K562 (cell line): Measurements from ENCODE around the gene GRIA2. TPM values are rescaled to one million over a fixed set of nuclear protein-coding genes. Genes with fewer than 3 reads are reported as not detected.

Experiments used
- ATAC-seq: fragments of 200-7000 bp; cut with Tn5 transposase; 3 replicates; pipeline ENCODE4 v1.9.1; 2020; ENCODE audit warnings: moderate library complexity
- BruUV-seq: library from RNA; stranded (reverse); fragments of 400-500 nt; replicated peaks from 2 replicates; lab custom pipeline; 2021; lab: Mats Ljungman, UMichigan
- CTCF ChIA-PET: fragments of 300-600 bp; formaldehyde crosslinking; extraction: SDS; loops from one replicate; lab custom pipeline; 2021; ENCODE audit warnings: low intra/inter-chr PET ratio; lab: Yijun Ruan, JAX
- POLR2A ChIA-PET: fragments of 300-600, 350-650 bp; sonication (Branson Sonifier 250); formaldehyde crosslinking; extraction: SDS; loops from one replicate; lab custom pipeline; 2021; ENCODE audit warnings: antibody characterized with exemption, inconsistent platforms; lab: Yijun Ruan, JAX
- DNase-seq, 4 experiments: peaks; one replicate each; pipeline versions ENCODE4 v3.0.0 to v3.0.0-alpha.2; 2011 to 2018; ENCODE audit warnings: low spot score in 3 of 4, mixed read lengths in 3 of 4; ENCODE audit errors: extremely low read depth in 1 of 4
- FAIRE-seq: peaks from 2 replicates; lab custom pipeline; 2011; peaks lifted over from hg19 to GRCh38; lab: Jason Lieb, UNC
- H2AFZ ChIP-seq: 2 replicates; pipeline ENCODE4 v1.6.0; 2011; ENCODE audit warnings: low read depth, low read length, control low read depth, inconsistent platforms
- H3K27ac ChIP-seq: fragments of 200-600 bp; 3 replicates; pipeline ENCODE4 v1.8.0; 2011; ENCODE audit warnings: low read depth, mild to moderate bottlenecking, control low read depth, inconsistent platforms, low read length, moderate library complexity, mixed read lengths; ENCODE audit errors: extremely low read depth
- H3K27me3 ChIP-seq, 2 experiments: fragments of 300-600 bp in 1 of 2; 2 replicates in 1 of 2; 3 replicates in 1 of 2; pipeline versions ENCODE4 v1.6.0 to v1.8.0; 2011; ENCODE audit warnings: inconsistent platforms in 2 of 2, low read length in 2 of 2, mild to moderate bottlenecking in 1 of 2, mixed read lengths in 1 of 2, moderate library complexity in 1 of 2; ENCODE audit not compliant: control insufficient read depth in 2 of 2, insufficient read depth in 2 of 2
- H3K36me3 ChIP-seq: fragments of 300-600 bp; 3 replicates; pipeline ENCODE4 v1.8.0; 2011; ENCODE audit warnings: mild to moderate bottlenecking, low read length, inconsistent platforms; ENCODE audit not compliant: control insufficient read depth, insufficient read depth
- H3K4me1 ChIP-seq, 2 experiments: fragments of 200-600 bp in 1 of 2; replicated peaks in 1 of 2; 2 replicates in 1 of 2; 3 replicates in 1 of 2; pipeline versions ENCODE4 v1.5.1 to v1.8.0; 2011; ENCODE audit warnings: inconsistent platforms in 2 of 2, low read length in 2 of 2, mild to moderate bottlenecking in 1 of 2, mixed read lengths in 1 of 2, moderate library complexity in 1 of 2; ENCODE audit not compliant: control insufficient read depth in 2 of 2, insufficient read depth in 2 of 2
- H3K4me2 ChIP-seq: 2 replicates; pipeline ENCODE4 v1.6.1; 2011; ENCODE audit warnings: low read length, control low read depth, inconsistent platforms, mixed read lengths; ENCODE audit not compliant: insufficient read depth
- H3K4me3 ChIP-seq: fragments of 200-600 bp; sonication (generic), shearing (Covaris generic); 2 replicates; pipeline ENCODE4 v1.5.1; 2016; ENCODE audit warnings: control low read depth, inconsistent platforms
- H3K79me2 ChIP-seq: fragments of 200-600 bp; 3 replicates; pipeline ENCODE4 v1.8.0; 2011; ENCODE audit warnings: low read length, inconsistent platforms; ENCODE audit not compliant: control insufficient read depth, insufficient read depth
- H3K9ac ChIP-seq, 2 experiments: 2 replicates each; pipeline versions ENCODE4 v1.6.0 to v1.6.1; 2011; ENCODE audit warnings: low read depth in 2 of 2, low read length in 2 of 2, control low read depth in 1 of 2, inconsistent platforms in 1 of 2, mild to moderate bottlenecking in 1 of 2, mixed read lengths in 1 of 2; ENCODE audit not compliant: insufficient read depth in 1 of 2
- H3K9me1 ChIP-seq: one replicate; pipeline ENCODE4 v1.6.0; 2011; ENCODE audit warnings: inconsistent platforms, mild to moderate bottlenecking, low read length, moderate library complexity; ENCODE audit not compliant: control insufficient read depth, insufficient read depth
- H3K9me3 ChIP-seq: replicated peaks from 2 replicates; pipeline ENCODE4 v1.5.1; 2011; ENCODE audit warnings: low read depth, low read length, inconsistent platforms; ENCODE audit not compliant: control insufficient read depth, insufficient read depth
- H4K20me1 ChIP-seq: replicated peaks from 2 replicates; pipeline ENCODE4 v1.6.1; 2011; ENCODE audit warnings: low read length, inconsistent platforms, mixed read lengths; ENCODE audit not compliant: control insufficient read depth, insufficient read depth
- KDM1A ChIP-seq, 2 experiments: fragments of 450-650 bp; IDR thresholded peaks; 2 replicates each; pipeline ENCODE4 v1.6.1; 2016; ENCODE audit warnings: mild to moderate bottlenecking in 2 of 2
- MITF ChIP-seq: IDR thresholded peaks from 2 replicates; pipeline ENCODE4 v1.6.1; 2014; ENCODE audit warnings: antibody characterized with exemption
- NR2C2 ChIP-seq, 2 experiments: fragments of 200-800 bp in 1 of 2; sonication (Bioruptor generic) in 1 of 2; sonication (generic) in 1 of 2; formaldehyde crosslinking in 1 of 2; IDR thresholded peaks; 2 replicates each; pipeline versions ENCODE4 v1.6.1 to v1.8.0; 2016 to 2022; ENCODE audit warnings: mild to moderate bottlenecking in 1 of 2, missing compliant biosample characterization in 1 of 2, missing genetic modification characterization in 1 of 2, missing genetic modification reagents in 1 of 2
- SMAD4 ChIP-seq: fragments of 250-450 bp; sonication (Bioruptor Pico); conservative IDR thresholded peaks from 2 replicates; pipeline ENCODE4 v1.8.0; 2021; ENCODE audit warnings: inconsistent platforms, mild to moderate bottlenecking, moderate library complexity
- XRCC4 ChIP-seq: IDR thresholded peaks from one replicate; pipeline ENCODE4 v1.6.1; 2011; ENCODE audit not compliant: insufficient read depth, insufficient read length; ENCODE audit errors: extremely low read depth
- YBX1 ChIP-seq: fragments of 450-650 bp; IDR thresholded peaks from 2 replicates; pipeline ENCODE4 v1.7.1; 2016; ENCODE audit warnings: mild to moderate bottlenecking
- ZBTB34 ChIP-seq: fragments of 250-450 bp; sonication (Bioruptor Pico); IDR thresholded peaks from 2 replicates; pipeline ENCODE4 v1.8.0; 2021; ENCODE audit warnings: mild to moderate bottlenecking, moderate library complexity
- ZNF551 ChIP-seq: fragments of 250-450 bp; sonication (Bioruptor Pico); IDR thresholded peaks from 2 replicates; pipeline ENCODE4 v1.5.0; 2021; ENCODE audit warnings: mild to moderate bottlenecking, moderate library complexity
- WGBS: fragments of 100-300 bp; shearing (Covaris generic); methylation state at CpG from one replicate; pipeline ENCODE4 v1.1.6; 2016; ENCODE audit warnings: low coverage, mixed read lengths; ENCODE audit not compliant: insufficient coverage; ENCODE audit errors: missing lambda C conversion rate; 5-methylcytosine and 5-hydroxymethylcytosine counted together
- in situ Hi-C: fragments of 300-500 bp; cut with MboI; formaldehyde crosslinking; loops from 4 replicates; pipeline ENCODE4 v1.15.0; 2018; ENCODE audit warnings: inconsistent platforms, mixed read lengths
- intact Hi-C: fragments of 100-400 bp; cut with micrococcal nuclease; formaldehyde crosslinking; loops from 2 replicates; pipeline ENCODE4 v1.14.2; 2022
- polyA plus RNA-seq, 8 experiments: library from polyadenylated mRNA; depleted of rRNA in 4 of 8; stranded (reverse) in 5 of 8; unstranded in 3 of 8; fragments of >200 nt; fragmentation: Nextera tagmentation in 2 of 8; fragmentation: Illumina TruSeq in 1 of 8; extraction: Ambion mirVana in 2 of 8; extraction: Trizol in 1 of 8; gene quantifications; 2 replicates each; pipeline versions ENCODE4 v1.2.1 to v1.2.3, GENCODE V29; 2011 to 2014; ENCODE audit warnings: inconsistent platforms in 1 of 8, missing spikeins in 1 of 8
- total RNA-seq, 7 experiments: library from RNA; depleted of rRNA in 6 of 7; stranded (reverse); fragments of >200 nt in 6 of 7; fragmentation: Illumina TruSeq in 2 of 7; extraction: Trizol in 2 of 7; gene quantifications; 2 replicates each; pipeline versions ENCODE4 v1.2.1 to v1.2.3, GENCODE V29; 2011 to 2021; ENCODE audit warnings: low replicate concordance in 1 of 7

Gene GRIA2
- total and polyA plus RNA-seq, 9 of the 15 experiments (the other 6 are each of a cell fraction or from before 2014, with no cell fraction given), result 0.07 TPM; not detected in 8

- H3K4me2 ChIP-seq, result no peak overlapping the region
- 4% methylated on average over 2 of the region's 2 CpGs for WGBS
- H2AFZ ChIP-seq, result no peak overlapping the region
- in situ Hi-C loops, result no loop called here
- CTCF ChIA-PET, result no interaction called here
- H3K4me3 ChIP-seq, result no peak overlapping the region
- intact Hi-C loops, result no loop called here
- no peak overlapping the region for H3K9ac ChIP-seq
- BruUV-seq, result no TSS peak
- ATAC-seq, result no peak
- no peak overlapping the region for H3K27ac ChIP-seq
- H3K9me3 ChIP-seq, result no peaks in the 10 kb centered on the region
- no peaks in the 10 kb centered on the region for H3K79me2 ChIP-seq
- POLR2A ChIA-PET, result no interaction called here
- FAIRE-seq, result no peak
- no peaks in the 10 kb centered on the region for H4K20me1 ChIP-seq
- no peaks in the 10 kb centered on the region for H3K4me1 ChIP-seq
- H3K36me3 ChIP-seq, result no peaks in the 10 kb centered on the region
- TF ChIP-seq XRCC4, result no peak
- no peak for TF ChIP-seq YBX1
- no peak for TF ChIP-seq SMAD4
- no peak for TF ChIP-seq NR2C2 (CRISPR knock-in tag; IDR thresholded peaks at IDR 0.05)
- no peak for TF ChIP-seq NR2C2 (tag; IDR thresholded peaks at IDR 0.05)
- no peak for TF ChIP-seq ZBTB34 (CRISPR knock-in tag)
- TF ChIP-seq MITF, result no peak
- TF ChIP-seq KDM1A (IDR thresholded peaks at IDR 0.05), result no peak
- no peak for TF ChIP-seq ZNF551 (CRISPR knock-in tag)
- H3K27me3 ChIP-seq, result no peaks in the 10 kb centered on the region
- H3K9me1 ChIP-seq, result no peaks in the 10 kb centered on the region
- DNase-seq, result no peak
These were observed 44.8 kb downstream of the GRIA2 start for GRCh38 chr4:157265281-157265680.
